Kidney (tissue), 14 donors: Measurements from ENCODE around the gene TEN1. TPM values are rescaled to one million over a fixed set of nuclear protein-coding genes. Genes with fewer than 3 reads are reported as not detected.

Source experiments
- DNase-seq, 5 donors: peaks; one replicate each; pipeline ENCODE4 v3.0.0-alpha.2; 2013 to 2020
- FAIRE-seq: peaks from 2 replicates; lab custom pipeline; 2012; peaks lifted over from hg19 to GRCh38; lab: Jason Lieb, UNC
- H3K27ac ChIP-seq, 2 donors: one replicate each; pipeline ENCODE4 v1.7.0; 2013; ENCODE audit warnings: low read depth in 2 of 2, low read length in 2 of 2, inconsistent platforms in 1 of 2
- H3K27me3 ChIP-seq: one replicate; pipeline ENCODE4 v1.7.1; 2013; ENCODE audit warnings: low read length, inconsistent platforms; ENCODE audit not compliant: control insufficient read depth, insufficient read depth
- H3K36me3 ChIP-seq, 3 donors: one replicate each; pipeline versions ENCODE4 v1.7.0 to v1.7.1; 2013; ENCODE audit warnings: low read length in 3 of 3, control low read depth in 1 of 3, inconsistent platforms in 1 of 3; ENCODE audit not compliant: insufficient read depth in 3 of 3, control insufficient read depth in 2 of 3
- H3K4me1 ChIP-seq, 3 donors: one replicate each; pipeline versions ENCODE4 v1.7.0 to v1.7.1; 2013; ENCODE audit warnings: low read length in 3 of 3, inconsistent platforms in 1 of 3, low read depth in 1 of 3; ENCODE audit not compliant: control insufficient read depth in 2 of 3, insufficient read depth in 2 of 3
- H3K4me3 ChIP-seq, 3 donors: one replicate each; pipeline versions ENCODE4 v1.7.0 to v1.8.1; 2013; ENCODE audit warnings: low read length in 3 of 3, control low read depth in 1 of 3, inconsistent platforms in 1 of 3
- H3K9ac ChIP-seq, 3 donors: one replicate each; pipeline versions ENCODE4 v1.7.0 to v1.7.1; 2013; ENCODE audit warnings: low read length in 3 of 3, control low read depth in 1 of 3, inconsistent platforms in 1 of 3
- H3K9me3 ChIP-seq, 3 donors: one replicate each; pipeline versions ENCODE4 v1.7.0 to v1.7.1; 2013; ENCODE audit warnings: low read length in 3 of 3, control low read depth in 1 of 3, inconsistent platforms in 1 of 3; ENCODE audit not compliant: control insufficient read depth in 2 of 3, insufficient read depth in 1 of 3
- CTCF ChIP-seq: IDR thresholded peaks from 3 replicates; pipeline ENCODE4 v1.5.1; 2012; ENCODE audit warnings: mild to moderate bottlenecking, moderate library complexity, borderline replicate concordance; ENCODE audit not compliant: insufficient read depth; ENCODE audit errors: extremely low read depth
- intact Hi-C: fragments of 100-400 bp; cut with DNase I; formaldehyde crosslinking; loops from one replicate; pipeline ENCODE4 v1.11.1; 2022
- polyA plus RNA-seq: library from polyadenylated mRNA; stranded (reverse); fragments of 350-450 nt; fragmentation: Illumina TruSeq; extraction: RNeasy Lipid Tissue Mini Kit (QIAGEN cat#74804); gene quantifications from one replicate; pipeline ENCODE4 v1.2.3, GENCODE V29; 2014; ENCODE audit warnings: low read depth, low replicate concordance; ENCODE audit not compliant: insufficient read depth
- total RNA-seq: library from RNA; stranded (reverse); fragmentation: NEBNext Ultra II Directional; extraction: Animal tissue kit (Norgen Biotek cat#: 25700); gene quantifications from one replicate; pipeline ENCODE4 v1.2.1, GENCODE V29; 2021
- donor health status: control.
- donor health status: control.
- donor health status: control.
- donor health status: control.
- donor health status: control.
- donor health status: DM: yes; HTN: yes; CAD: no.
- donor health status: Normal renal cell carcinoma (clear cell type).

The TEN1 gene
- total and polyA plus RNA-seq, 2 donors from 2014 or later, result 21.3 to 40.8 TPM

GRCh38 chr17:76046064-76046463 lies 67.0 kb downstream of the TEN1 start:
- Histone ChIP-seq H3K9me3 (no peaks in the 10 kb centered on the region), H3K36me3 (peaks cover 22 to 63% (median 50%) of the 10 kb centered on the region in 3 donors), H3K9ac (no peak overlapping the region), H3K27me3 (no peaks in the 10 kb centered on the region), H3K4me1 (peaks cover 0 to 4% (median 1%) of the 10 kb centered on the region in 3 donors), H3K27ac (no peak overlapping the region), H3K4me3 (no peak overlapping the region)
- FAIRE-seq, result no peak
- intact Hi-C loops, result no loop called here
- peak in 1 of 5 donors; percentile 39 for DNase-seq
- no peak for TF ChIP-seq CTCF

- H3K36me3 ChIP-seq, result peaks cover 18 to 57% (median 42%) of the 10 kb centered on the region in 3 donors
- H3K9ac ChIP-seq, result no peak overlapping the region
- no peak for TF ChIP-seq CTCF
- H3K4me3 ChIP-seq, result no peak overlapping the region
- H3K27me3 ChIP-seq, result no peaks in the 10 kb centered on the region
- DNase-seq (no peak), FAIRE-seq (no peak)
- intact Hi-C loops, result no loop called here
- no peak overlapping the region for H3K27ac ChIP-seq
- peaks cover 0 to 4% (median 2%) of the 10 kb centered on the region in 3 donors for H3K4me1 ChIP-seq
- no peaks in the 10 kb centered on the region for H3K9me3 ChIP-seq
These were observed 69.1 kb downstream of the TEN1 start for GRCh38 chr17:76048025-76048605.

GRCh38 chr17:76048711-76049110 lies 69.7 kb downstream of the TEN1 start:
- DNase-seq (no peak), FAIRE-seq (no peak)
- Histone ChIP-seq H3K27ac (no peak overlapping the region), H3K4me3 (no peak overlapping the region), H3K27me3 (no peaks in the 10 kb centered on the region), H3K9ac (no peak overlapping the region), H3K36me3 (peaks cover 14 to 51% (median 41%) of the 10 kb centered on the region in 3 donors), H3K9me3 (no peaks in the 10 kb centered on the region), H3K4me1 (peaks cover 0 to 4% (median 2%) of the 10 kb centered on the region in 3 donors)
- TF ChIP-seq CTCF, result no peak
- intact Hi-C loops, result no loop called here
